IMR-90 (cell line): Measurements from ENCODE around the gene LOXL4. TPM values are rescaled to one million over a fixed set of nuclear protein-coding genes. Genes with fewer than 3 reads are reported as not detected.

Source experiments
- ATAC-seq: fragments of 200-7000 bp; cut with Tn5 transposase; 2 replicates; pipeline ENCODE4 v1.9.1; 2020; ENCODE audit warnings: low read depth, mild to moderate bottlenecking, moderate library complexity
- BruUV-seq: library from RNA; stranded (reverse); fragments of 400-500 nt; replicated peaks from 2 replicates; lab custom pipeline; 2021; lab: Mats Ljungman, UMichigan
- CTCF ChIA-PET: fragments of 300-600 bp; formaldehyde crosslinking; extraction: SDS; loops from one replicate; lab custom pipeline; 2021; ENCODE audit warnings: antibody characterized with exemption; lab: Yijun Ruan, JAX
- POLR2A ChIA-PET: fragments of 300-600 bp; sonication (Branson Sonifier 250); formaldehyde crosslinking; loops from one replicate; lab custom pipeline; 2022; ENCODE audit warnings: antibody characterized with exemption; ENCODE audit not compliant: unreplicated experiment; lab: Charles Lee
- DNase-seq: peaks from one replicate; pipeline ENCODE4 v3.0.0; 2013
- H2AFZ ChIP-seq: replicated peaks from 2 replicates; pipeline ENCODE3; 2013; ENCODE audit warnings: low read length, mild to moderate bottlenecking; ENCODE audit not compliant: poor library complexity
- H2AK5ac ChIP-seq: 2 replicates; pipeline ENCODE4 v1.6.1; 2013; ENCODE audit warnings: low read depth, low read length, inconsistent platforms
- H2AK9ac ChIP-seq: replicated peaks from 2 replicates; pipeline ENCODE3; 2013; ENCODE audit warnings: mild to moderate bottlenecking, low read depth, low read length, moderate library complexity; ENCODE audit not compliant: poor library complexity
- H2BK120ac ChIP-seq: 2 replicates; pipeline ENCODE4 v1.6.1; 2013; ENCODE audit warnings: low read depth, low read length, inconsistent platforms
- H2BK15ac ChIP-seq: 3 replicates; pipeline ENCODE4 v1.6.1; 2013; ENCODE audit warnings: low read depth, low read length, inconsistent platforms
- H2BK20ac ChIP-seq: 2 replicates; pipeline ENCODE4 v1.6.1; 2013; ENCODE audit warnings: low read depth, mild to moderate bottlenecking, inconsistent platforms, low read length, moderate library complexity
- H2BK5ac ChIP-seq: 2 replicates; pipeline ENCODE4 v1.6.1; 2013; ENCODE audit warnings: mild to moderate bottlenecking, low read depth, low read length, inconsistent platforms; ENCODE audit not compliant: poor library complexity, severe bottlenecking
- H3K14ac ChIP-seq: replicated peaks from 2 replicates; pipeline ENCODE4 v1.6.1; 2013; ENCODE audit warnings: low read depth, low read length, inconsistent platforms
- H3K18ac ChIP-seq: 2 replicates; pipeline ENCODE4 v1.6.1; 2013; ENCODE audit warnings: low read depth, low read length, control low read depth
- H3K23ac ChIP-seq: 2 replicates; pipeline ENCODE4 v1.6.1; 2013; ENCODE audit warnings: low read depth, low read length, inconsistent platforms
- H3K27ac ChIP-seq: 2 replicates; pipeline ENCODE4 v1.5.1; 2013; ENCODE audit warnings: mild to moderate bottlenecking, control low read depth, low read length; ENCODE audit not compliant: insufficient read depth
- H3K27me3 ChIP-seq: 2 replicates; pipeline ENCODE4 v1.6.1; 2013; ENCODE audit warnings: low read length; ENCODE audit not compliant: control insufficient read depth, insufficient read depth
- H3K36me3 ChIP-seq: 2 replicates; pipeline ENCODE4 v1.6.1; 2013; ENCODE audit warnings: low read length, mixed read lengths; ENCODE audit not compliant: control insufficient read depth, insufficient read depth
- H3K4ac ChIP-seq: 2 replicates; pipeline ENCODE4 v1.6.1; 2013; ENCODE audit warnings: low read depth, low read length, inconsistent platforms
- H3K4me1 ChIP-seq: 2 replicates; pipeline ENCODE4 v1.6.1; 2013; ENCODE audit warnings: low read length, mixed read lengths; ENCODE audit not compliant: control insufficient read depth, insufficient read depth
- H3K4me2 ChIP-seq: 2 replicates; pipeline ENCODE4 v1.6.1; 2013; ENCODE audit warnings: low read depth, mild to moderate bottlenecking, control low read depth, low read length, moderate library complexity
- H3K4me3 ChIP-seq: 2 replicates; pipeline ENCODE4 v1.5.1; 2013; ENCODE audit warnings: low read depth, mild to moderate bottlenecking, control low read depth, low read length, moderate library complexity; ENCODE audit not compliant: insufficient read depth
- H3K56ac ChIP-seq: 2 replicates; pipeline ENCODE4 v1.6.1; 2013; ENCODE audit warnings: low read length, inconsistent platforms; ENCODE audit not compliant: insufficient read depth; ENCODE audit errors: extremely low read depth
- H3K79me1 ChIP-seq, 2 experiments: 2 replicates each; pipeline ENCODE4 v1.6.1; 2013; ENCODE audit warnings: low read length in 2 of 2, inconsistent platforms in 1 of 2, low read depth in 1 of 2
- H3K9ac ChIP-seq: 2 replicates; pipeline ENCODE4 v1.6.1; 2013; ENCODE audit warnings: low read depth, low read length, control low read depth
- H3K9me1 ChIP-seq: 2 replicates; pipeline ENCODE4 v1.6.1; 2013; ENCODE audit warnings: low read length, inconsistent platforms; ENCODE audit not compliant: insufficient read depth
- H3K9me3 ChIP-seq: 2 replicates; pipeline ENCODE4 v1.6.1; 2013; ENCODE audit warnings: low read length; ENCODE audit not compliant: control insufficient read depth, insufficient read depth
- H4K20me1 ChIP-seq: 2 replicates; pipeline ENCODE4 v1.6.1; 2013; ENCODE audit warnings: low read length, inconsistent platforms; ENCODE audit not compliant: insufficient read depth
- H4K5ac ChIP-seq: 2 replicates; pipeline ENCODE4 v1.6.1; 2013; ENCODE audit warnings: mild to moderate bottlenecking, low read depth, low read length, control low read depth
- H4K8ac ChIP-seq, 2 experiments: 2 replicates each; pipeline ENCODE4 v1.6.1; 2013; ENCODE audit warnings: low read depth in 2 of 2, low read length in 2 of 2, control low read depth in 1 of 2, inconsistent platforms in 1 of 2
- H4K91ac ChIP-seq: 2 replicates; pipeline ENCODE4 v1.6.1; 2013; ENCODE audit warnings: low read depth, low read length, inconsistent platforms; ENCODE audit not compliant: insufficient read depth
- BHLHE40 ChIP-seq: fragments of 150-350 bp; IDR thresholded peaks from 2 replicates; pipeline ENCODE4 v1.6.1; 2016; ENCODE audit warnings: mild to moderate bottlenecking, low read depth, low read length
- CHD1 ChIP-seq: IDR thresholded peaks from 2 replicates; pipeline ENCODE4 v1.6.1; 2012; ENCODE audit warnings: low read depth, low read length, improper control_type of control experiment
- CTCF ChIP-seq: conservative IDR thresholded peaks from 2 replicates; pipeline ENCODE4 v1.5.1; 2012; ENCODE audit warnings: mild to moderate bottlenecking, low read depth, low read length, improper control_type of control experiment
- FOS ChIP-seq: fragments of 150-350 bp; IDR thresholded peaks from 2 replicates; pipeline ENCODE4 v1.6.1; 2016; ENCODE audit warnings: low read depth, low read length
- MAFK ChIP-seq: IDR thresholded peaks from 2 replicates; pipeline ENCODE4 v1.6.1; 2012; ENCODE audit warnings: low read depth, low read length, improper control_type of control experiment
- MAZ ChIP-seq: IDR thresholded peaks from 2 replicates; pipeline ENCODE4 v1.6.1; 2012; ENCODE audit warnings: low read depth, mild to moderate bottlenecking, low read length, improper control_type of control experiment, moderate library complexity, borderline replicate concordance
- MXI1 ChIP-seq: IDR thresholded peaks from 2 replicates; pipeline ENCODE4 v1.6.1; 2012; ENCODE audit warnings: low read depth, mild to moderate bottlenecking, low read length, moderate library complexity, borderline replicate concordance
- NFE2L2 ChIP-seq: fragments of 150-350 bp; IDR thresholded peaks from 2 replicates; pipeline ENCODE4 v1.6.1; 2016; ENCODE audit warnings: low read depth, mild to moderate bottlenecking, low read length
- RCOR1 ChIP-seq: IDR thresholded peaks from 2 replicates; pipeline ENCODE4 v1.6.1; 2012; ENCODE audit warnings: mild to moderate bottlenecking, low read length, improper control_type of control experiment; ENCODE audit not compliant: insufficient replicate concordance
- RFX5 ChIP-seq: IDR thresholded peaks from 2 replicates; pipeline ENCODE4 v1.8.0; 2012; ENCODE audit warnings: low read depth, mild to moderate bottlenecking, low read length, moderate library complexity
- SMC3 ChIP-seq: fragments of 150-350 bp; IDR thresholded peaks from 2 replicates; pipeline ENCODE4 v1.6.1; 2016; ENCODE audit warnings: low read depth, mild to moderate bottlenecking, antibody characterized with exemption, low read length, moderate library complexity
- WGBS, 2 experiments: methylation state at CpG; one replicate each; pipeline versions ENCODE4 v1.1.5 to v1.1.7; 2013; ENCODE audit warnings: missing lambda C conversion rate in 2 of 2; ENCODE audit not compliant: insufficient read length in 1 of 2; ENCODE audit errors: extremely low coverage in 2 of 2; 5-methylcytosine and 5-hydroxymethylcytosine counted together
- dilution Hi-C: fragments of 300-500 bp; cut with HindIII; formaldehyde crosslinking; loops from one replicate; pipeline ENCODE4 v1.14.3; 2018; ENCODE audit warnings: low sequenced_read_pairs; ENCODE audit not compliant: unreplicated experiment
- in situ Hi-C: fragments of 300-500 bp; cut with MboI; formaldehyde crosslinking; loops from 3 replicates; pipeline ENCODE4 v1.14.3; 2019; ENCODE audit warnings: low sequenced_read_pairs, inconsistent platforms, mixed read lengths
- intact Hi-C: fragments of 100-400 bp; cut with micrococcal nuclease; formaldehyde crosslinking; loops from 2 replicates; pipeline ENCODE4 v1.10.0; 2022
- polyA plus RNA-seq, 3 experiments: library from polyadenylated mRNA; depleted of rRNA; stranded (reverse); fragments of >200 nt; gene quantifications; 2 replicates each; pipeline ENCODE4 v1.2.3, GENCODE V29; 2012; ENCODE audit warnings: low replicate concordance in 1 of 3
- total RNA-seq: library from RNA; depleted of rRNA; stranded (reverse); fragments of >200 nt; gene quantifications from 2 replicates; pipeline ENCODE4 v1.2.3, GENCODE V29; 2012
- TF ChIP-seq, protein P1 (sequence below): fragments of 150-350 bp; IDR thresholded peaks from 2 replicates; pipeline ENCODE4 v1.6.1; 2017; ENCODE audit warnings: mild to moderate bottlenecking, antibody characterized with exemption, low read length, low read depth

The LOXL4 gene
- total and polyA plus RNA-seq, 2 of the 4 experiments (the other 2 are of a cell fraction) = 20.8 to 26.7 TPM

GRCh38 chr10:98314532-98315284 lies 46.7 kb upstream of the LOXL4 start (continued):
- TF ChIP-seq BHLHE40 = no peak

- intact Hi-C loops = no loop called here
- H4K8ac ChIP-seq = no peak overlapping the region
- H3K4me3 ChIP-seq = no peak overlapping the region
- H3K4ac ChIP-seq = no peak overlapping the region
- no TSS peak for BruUV-seq
- no peaks in the 10 kb centered on the region for H3K9me3 ChIP-seq
- H2AK9ac ChIP-seq = no peak overlapping the region
- H4K5ac ChIP-seq = no peak overlapping the region
- no peak overlapping the region for H3K27ac ChIP-seq
- H3K9me1 ChIP-seq = peaks cover 10% of the 10 kb centered on the region
- H3K56ac ChIP-seq = no peak overlapping the region
- no peak overlapping the region for H3K23ac ChIP-seq
- H2AK5ac ChIP-seq = no peak overlapping the region
- H2AFZ ChIP-seq = no peak overlapping the region
- H2BK5ac ChIP-seq = no peak overlapping the region
- H3K4me1 ChIP-seq = peaks cover 14% of the 10 kb centered on the region
- H4K20me1 ChIP-seq = no peaks in the 10 kb centered on the region
- no peak overlapping the region for H4K91ac ChIP-seq
- no peak overlapping the region for H3K18ac ChIP-seq
- ChIA-PET POLR2A (no interaction called here), CTCF (interaction anchor here (0.6 kb wide), 1 partner anchor 142 kb away, joined by 3 read pairs; no protein-coding TSS in a partner anchor)
- no peak overlapping the region; the same call in 1 of the 2 replicates for H2BK20ac ChIP-seq
- dilution Hi-C loops = no loop called here
- no peak for DNase-seq
- no peak for ATAC-seq
- H3K79me1 ChIP-seq = no peaks in the 10 kb centered on the region
- H3K4me2 ChIP-seq = no peak overlapping the region
- no peak overlapping the region for H2BK15ac ChIP-seq
- H3K14ac ChIP-seq = no peak overlapping the region
- H3K27me3 ChIP-seq = no peaks in the 10 kb centered on the region
- in situ Hi-C loops = no loop called here
- no peak overlapping the region for H3K9ac ChIP-seq
- no peak overlapping the region for H2BK120ac ChIP-seq
- no CpG with 5 or more reads among the region's 3 CpGs for WGBS, 2 experiments
- H3K36me3 ChIP-seq = no peaks in the 10 kb centered on the region
- no peak for TF ChIP-seq NFE2L2
- TF ChIP-seq, protein P1, sequence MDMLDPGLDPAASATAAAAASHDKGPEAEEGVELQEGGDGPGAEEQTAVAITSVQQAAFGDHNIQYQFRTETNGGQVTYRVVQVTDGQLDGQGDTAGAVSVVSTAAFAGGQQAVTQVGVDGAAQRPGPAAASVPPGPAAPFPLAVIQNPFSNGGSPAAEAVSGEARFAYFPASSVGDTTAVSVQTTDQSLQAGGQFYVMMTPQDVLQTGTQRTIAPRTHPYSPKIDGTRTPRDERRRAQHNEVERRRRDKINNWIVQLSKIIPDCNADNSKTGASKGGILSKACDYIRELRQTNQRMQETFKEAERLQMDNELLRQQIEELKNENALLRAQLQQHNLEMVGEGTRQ = no peak
- no peak for TF ChIP-seq SMC3
- no peak for TF ChIP-seq MAFK
- TF ChIP-seq FOS = no peak
- TF ChIP-seq MXI1 = no peak
- no peak for TF ChIP-seq MAZ
- TF ChIP-seq CTCF = no peak
- no peak for TF ChIP-seq BHLHE40
- TF ChIP-seq RFX5 = no peak
- no peak for TF ChIP-seq CHD1
- TF ChIP-seq RCOR1 = no peak
Measured at GRCh38 chr10:98313598-98313997, 45.6 kb upstream of the LOXL4 start.
